ENCODE data around the gene ZNF555. TPM values are rescaled to one million over a fixed set of nuclear protein-coding genes. Genes with fewer than 3 reads are reported as not detected.

The ZNF555 gene
- total and polyA plus RNA-seq, 9 of the 15 experiments (the other 6 are each of a cell fraction or from before 2014, with no cell fraction given): 2.0 to 6.7 (median 5.4) TPM

DNA sequence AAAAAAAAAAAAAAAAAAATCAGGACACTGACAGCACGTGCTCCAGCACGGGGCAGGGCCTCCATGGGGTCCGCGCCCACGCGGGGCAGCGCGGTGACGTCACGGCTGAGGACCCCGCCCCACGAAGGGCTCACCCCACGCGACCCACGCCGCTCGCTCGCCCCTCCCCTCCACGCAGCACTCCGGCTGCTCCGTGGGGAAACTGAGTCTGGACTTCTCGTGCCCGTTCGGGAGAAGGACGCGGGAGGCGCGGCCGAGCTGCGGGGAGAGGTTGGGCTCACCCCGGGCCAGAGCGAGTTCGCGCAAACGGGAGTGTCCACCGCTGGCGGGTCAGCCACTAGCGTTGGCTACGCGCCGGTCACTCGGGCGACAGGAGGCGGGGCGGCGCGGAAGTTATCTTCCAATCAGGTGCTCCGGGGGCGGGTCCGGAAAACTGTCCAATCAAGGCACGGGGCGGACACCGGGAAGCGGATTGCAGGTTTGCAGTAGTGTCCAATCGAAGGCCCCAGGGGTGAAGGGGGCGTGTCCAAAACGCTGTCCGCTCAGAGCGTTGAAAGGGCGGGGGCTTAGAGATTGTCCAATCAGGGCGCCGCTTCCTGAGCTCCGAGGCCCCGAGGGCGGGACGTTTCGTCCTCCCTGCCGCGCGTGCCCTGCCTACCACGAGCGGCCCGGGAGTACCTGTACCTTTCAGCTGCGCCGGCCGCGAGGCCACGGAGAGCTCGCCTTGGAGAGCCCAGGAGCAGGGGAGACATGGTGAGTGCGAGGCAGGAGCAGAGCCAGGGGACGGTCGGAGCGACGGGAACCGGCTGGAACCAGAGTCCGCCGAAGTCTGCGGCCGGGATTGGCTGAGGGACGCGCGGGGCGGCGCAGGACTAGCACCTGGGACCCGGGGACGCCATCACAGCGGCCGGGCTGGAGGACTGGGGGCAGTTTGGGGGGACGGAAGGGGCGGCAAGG is 59.3 kb downstream of the ZNF555 start, which contains the start of gene ZNF57 (continued):
- 0 out of 2 replicates have a peak, but pooled peaks have one; percentile 64 for TF ChIP-seq THAP7 (CRISPR knock-in tag; IDR thresholded peaks at IDR 0.05)
- no peak for TF ChIP-seq ZNF134 (CRISPR knock-in tag; conservative IDR thresholded peaks at IDR 0.05)
- no peak for TF ChIP-seq PRPF4 (IDR thresholded peaks at IDR 0.05; ENCODE audit: insufficient read depth, low read depth, low read length, poor library complexity, severe bottlenecking)
- TF ChIP-seq ZSCAN29 (IDR thresholded peaks at IDR 0.05): no peak
- peak; percentile 49 to 84 for TF ChIP-seq E2F6 (IDR thresholded peaks at IDR 0.05; ENCODE audit: borderline replicate concordance in 1 of 2, extremely low read depth in 1 of 2, insufficient read depth in 1 of 2, insufficient read length in 1 of 2, low read depth in 1 of 2, low read length in 1 of 2, poor library complexity in 1 of 2, severe bottlenecking in 1 of 2)
- TF ChIP-seq SMAD4 (CRISPR knock-in tag; conservative IDR thresholded peaks at IDR 0.05): peak; percentile 56
- TF ChIP-seq SUPT5H (IDR thresholded peaks at IDR 0.05): peak; percentile 67
- TF ChIP-seq ZNF3 (CRISPR knock-in tag; IDR thresholded peaks at IDR 0.05): no peak
- TF ChIP-seq, protein P1, sequence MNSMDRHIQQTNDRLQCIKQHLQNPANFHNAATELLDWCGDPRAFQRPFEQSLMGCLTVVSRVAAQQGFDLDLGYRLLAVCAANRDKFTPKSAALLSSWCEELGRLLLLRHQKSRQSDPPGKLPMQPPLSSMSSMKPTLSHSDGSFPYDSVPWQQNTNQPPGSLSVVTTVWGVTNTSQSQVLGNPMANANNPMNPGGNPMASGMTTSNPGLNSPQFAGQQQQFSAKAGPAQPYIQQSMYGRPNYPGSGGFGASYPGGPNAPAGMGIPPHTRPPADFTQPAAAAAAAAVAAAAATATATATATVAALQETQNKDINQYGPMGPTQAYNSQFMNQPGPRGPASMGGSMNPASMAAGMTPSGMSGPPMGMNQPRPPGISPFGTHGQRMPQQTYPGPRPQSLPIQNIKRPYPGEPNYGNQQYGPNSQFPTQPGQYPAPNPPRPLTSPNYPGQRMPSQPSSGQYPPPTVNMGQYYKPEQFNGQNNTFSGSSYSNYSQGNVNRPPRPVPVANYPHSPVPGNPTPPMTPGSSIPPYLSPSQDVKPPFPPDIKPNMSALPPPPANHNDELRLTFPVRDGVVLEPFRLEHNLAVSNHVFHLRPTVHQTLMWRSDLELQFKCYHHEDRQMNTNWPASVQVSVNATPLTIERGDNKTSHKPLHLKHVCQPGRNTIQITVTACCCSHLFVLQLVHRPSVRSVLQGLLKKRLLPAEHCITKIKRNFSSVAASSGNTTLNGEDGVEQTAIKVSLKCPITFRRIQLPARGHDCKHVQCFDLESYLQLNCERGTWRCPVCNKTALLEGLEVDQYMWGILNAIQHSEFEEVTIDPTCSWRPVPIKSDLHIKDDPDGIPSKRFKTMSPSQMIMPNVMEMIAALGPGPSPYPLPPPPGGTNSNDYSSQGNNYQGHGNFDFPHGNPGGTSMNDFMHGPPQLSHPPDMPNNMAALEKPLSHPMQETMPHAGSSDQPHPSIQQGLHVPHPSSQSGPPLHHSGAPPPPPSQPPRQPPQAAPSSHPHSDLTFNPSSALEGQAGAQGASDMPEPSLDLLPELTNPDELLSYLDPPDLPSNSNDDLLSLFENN (IDR thresholded peaks at IDR 0.05; ENCODE audit: low read depth in 2 of 2, low read length in 2 of 2): no peak
- no peak for TF ChIP-seq U2AF2 (optimal IDR thresholded peaks at IDR 0.05; ENCODE audit: low read depth, low read length)
- no peak for TF ChIP-seq NELFE (IDR thresholded peaks at IDR 0.05; ENCODE audit: insufficient read depth, insufficient read length)
- TF ChIP-seq ZNF384 (IDR thresholded peaks at IDR 0.05; ENCODE audit: low read depth, low read length): peak; percentile 81
- peak; percentile 85 for TF ChIP-seq NFYB (IDR thresholded peaks at IDR 0.05; ENCODE audit: extremely low read depth, insufficient read length)
- TF ChIP-seq MITF (IDR thresholded peaks at IDR 0.05): no peak
- TF ChIP-seq, protein P2, sequence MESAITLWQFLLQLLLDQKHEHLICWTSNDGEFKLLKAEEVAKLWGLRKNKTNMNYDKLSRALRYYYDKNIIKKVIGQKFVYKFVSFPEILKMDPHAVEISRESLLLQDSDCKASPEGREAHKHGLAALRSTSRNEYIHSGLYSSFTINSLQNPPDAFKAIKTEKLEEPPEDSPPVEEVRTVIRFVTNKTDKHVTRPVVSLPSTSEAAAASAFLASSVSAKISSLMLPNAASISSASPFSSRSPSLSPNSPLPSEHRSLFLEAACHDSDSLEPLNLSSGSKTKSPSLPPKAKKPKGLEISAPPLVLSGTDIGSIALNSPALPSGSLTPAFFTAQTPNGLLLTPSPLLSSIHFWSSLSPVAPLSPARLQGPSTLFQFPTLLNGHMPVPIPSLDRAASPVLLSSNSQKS (CRISPR knock-in tag; IDR thresholded peaks at IDR 0.05): no peak
- peak; percentile 76; the same call in 1 of the 2 replicates for TF ChIP-seq PHF8 (IDR thresholded peaks at IDR 0.05; ENCODE audit: borderline replicate concordance, low read length)
- TF ChIP-seq ZNF551 (CRISPR knock-in tag; IDR thresholded peaks at IDR 0.05): no peak
- no peak for TF ChIP-seq MAFK (IDR thresholded peaks at IDR 0.05; ENCODE audit: low read length)
- TF ChIP-seq HMG20A (CRISPR knock-in tag; conservative IDR thresholded peaks at IDR 0.05): no peak

Measured in K562 (cell line).